HG03139 (cell line): ENCODE measurements around the gene ZMIZ1.
"Not testable (repeated sequence)": the region's sequence is repeated elsewhere in the genome, so short reads cannot be mapped to it uniquely, and the experiment has no call there.

Source experiments
- ATAC-seq: cut with Tn5 transposase; IDR thresholded peaks from one replicate; pipeline ENCODE4 v1.9.1; 2021; ENCODE audit not compliant: unreplicated experiment

Gene ZMIZ1

DNA sequence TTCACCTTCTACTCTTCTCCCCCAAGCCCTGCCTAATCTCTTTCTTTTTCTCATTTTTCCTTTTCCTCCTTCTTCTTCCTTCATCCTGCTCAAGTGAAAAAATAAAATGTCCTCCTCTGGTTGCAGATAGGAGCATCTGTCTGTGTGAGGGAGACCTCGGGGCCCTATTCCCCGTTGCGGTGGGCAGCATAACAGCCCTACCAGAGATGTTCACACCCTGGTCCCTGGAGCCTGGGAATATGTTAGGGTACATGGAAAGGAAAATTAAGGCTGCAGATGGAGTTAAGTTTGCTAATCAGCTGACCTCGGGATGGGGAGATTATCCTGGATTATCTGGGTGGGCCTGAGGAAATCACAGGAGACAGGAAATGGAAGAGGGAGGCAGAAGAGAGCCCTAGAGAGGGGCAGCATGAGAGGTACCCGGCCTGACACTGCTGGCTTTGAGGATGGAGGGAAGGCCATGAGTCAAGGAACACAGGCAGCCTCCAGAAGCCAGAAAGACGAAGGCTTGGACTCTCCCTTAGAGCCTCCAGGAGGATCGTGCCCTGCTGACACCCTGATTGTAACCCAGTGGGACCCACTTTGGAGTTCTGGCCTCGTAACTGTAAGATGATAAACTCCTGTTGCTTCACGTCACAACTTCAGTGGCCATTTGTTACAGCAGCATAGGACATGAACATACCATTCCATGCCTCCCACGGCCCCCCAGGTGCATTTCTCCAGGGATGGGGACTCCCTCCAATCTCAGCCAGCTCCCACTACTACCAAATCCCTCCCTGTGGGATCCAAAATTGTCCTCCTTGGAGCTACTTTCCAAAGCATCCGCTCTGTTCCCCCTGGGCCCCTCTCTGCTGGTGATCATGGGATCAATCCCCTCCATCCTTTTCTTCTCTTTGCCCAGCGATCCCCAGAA is 39.0 kb upstream of the ZMIZ1 start:
- no peak for ATAC-seq

GRCh38 chr10:79030705-79031104 is 38.1 kb upstream of the ZMIZ1 start:
- ATAC-seq, result no peak

DNA sequence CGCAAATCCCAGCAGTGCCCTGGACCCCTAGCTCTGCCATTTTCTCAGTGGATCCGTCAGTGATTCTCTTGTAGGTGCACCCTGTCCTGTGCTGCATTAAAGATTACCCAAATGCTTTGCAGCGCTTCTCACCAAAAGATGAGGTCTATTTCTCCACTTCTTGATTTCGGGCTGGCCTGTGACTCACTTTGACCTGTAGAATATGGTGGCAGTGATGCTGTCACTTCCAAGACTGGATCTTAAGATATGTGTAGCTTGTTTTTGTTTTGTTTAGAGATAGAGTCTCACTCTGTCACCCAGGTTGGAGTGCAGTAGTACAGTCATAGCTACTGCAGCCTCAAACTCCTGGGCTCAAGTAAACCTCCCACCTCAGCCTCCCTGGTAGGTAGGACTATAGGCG is 37.0 kb upstream of the ZMIZ1 start:
- no peak for ATAC-seq

- no peak for ATAC-seq
These were observed 34.4 kb upstream of the ZMIZ1 start for GRCh38 chr10:79034271-79034876.

DNA sequence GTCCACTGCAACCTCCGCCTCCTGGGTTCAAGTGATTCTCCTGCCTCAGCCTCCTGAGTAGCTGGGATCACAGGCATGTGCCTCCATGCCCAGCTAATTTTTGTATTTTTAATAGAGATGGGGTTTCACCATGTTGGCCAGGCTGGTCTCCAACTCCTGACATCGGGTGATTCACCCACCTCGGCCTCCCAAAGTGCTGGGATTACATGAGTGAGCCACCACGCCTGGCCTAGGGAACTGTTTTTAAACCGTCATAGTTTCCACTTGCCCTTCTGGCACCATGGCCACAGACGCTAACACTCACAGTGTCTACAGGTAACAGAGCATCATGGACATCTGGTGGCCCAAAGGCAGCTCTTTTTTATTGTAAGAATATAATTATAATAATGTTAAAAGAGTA is 32.4 kb upstream of the ZMIZ1 start:
- not testable (repeated sequence) for ATAC-seq

- ATAC-seq, result no peak
These were observed 30.5 kb upstream of the ZMIZ1 start for GRCh38 chr10:79038104-79038840.

DNA sequence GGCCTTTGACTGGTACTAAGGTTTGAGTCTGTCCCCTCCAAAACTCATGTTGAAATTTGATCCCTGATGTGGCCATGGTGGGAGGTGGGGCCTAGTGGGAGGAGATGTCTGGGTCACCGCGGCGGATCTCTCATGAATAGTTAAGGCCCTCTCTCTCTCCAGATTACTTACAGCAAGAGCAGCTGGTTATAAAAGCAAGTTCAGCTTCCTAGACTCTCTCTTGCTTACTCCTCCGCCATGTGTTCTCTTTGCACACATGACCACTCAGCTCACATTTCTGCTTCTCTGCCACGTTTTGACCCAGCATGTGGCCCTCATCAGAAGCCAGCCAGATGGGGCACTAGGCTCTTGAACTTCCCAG is 29.9 kb upstream of the ZMIZ1 start:
- ATAC-seq, result no peak

DNA sequence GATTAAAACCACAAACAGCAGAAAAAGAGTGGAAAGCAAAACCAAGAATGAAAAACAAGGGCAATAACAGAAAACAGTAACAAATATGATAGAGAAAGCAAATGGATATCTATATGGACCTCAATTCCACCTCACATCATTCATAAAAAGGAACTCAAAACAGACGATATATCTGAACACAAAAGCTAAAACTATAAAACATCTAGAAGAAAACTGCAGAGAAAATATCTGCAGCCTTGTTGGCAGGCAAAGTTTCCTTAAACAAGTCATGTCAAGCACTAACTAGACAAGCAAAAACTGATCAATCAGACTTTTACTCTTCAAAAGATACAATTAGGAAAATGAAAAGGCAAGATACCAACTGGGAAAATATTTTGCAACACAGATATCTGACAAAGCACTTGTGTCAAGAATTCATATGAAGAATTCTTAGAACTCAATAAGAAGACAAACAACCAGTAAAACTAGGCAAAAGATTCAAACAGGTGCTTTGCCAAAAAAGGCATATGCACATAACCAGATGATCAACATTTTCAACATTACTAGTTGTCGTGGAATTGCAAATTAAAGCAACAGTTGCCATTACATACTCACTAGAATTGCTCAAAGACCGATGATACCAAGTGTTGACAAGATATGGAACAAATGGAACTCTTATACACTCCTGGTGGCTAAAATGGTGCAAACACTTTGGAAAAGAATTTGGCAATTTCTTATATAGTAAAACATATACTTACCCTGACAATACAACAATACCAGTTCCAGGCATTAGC is 25.9 kb upstream of the ZMIZ1 start:
- no peak for ATAC-seq

GRCh38 chr10:79044036-79044632 is 24.6 kb upstream of the ZMIZ1 start:
- no peak for ATAC-seq

GRCh38 chr10:79044846-79045245 is 23.9 kb upstream of the ZMIZ1 start:
- ATAC-seq, result no peak

- no peak for ATAC-seq
These were observed 23.1 kb upstream of the ZMIZ1 start for GRCh38 chr10:79045566-79046175.

DNA sequence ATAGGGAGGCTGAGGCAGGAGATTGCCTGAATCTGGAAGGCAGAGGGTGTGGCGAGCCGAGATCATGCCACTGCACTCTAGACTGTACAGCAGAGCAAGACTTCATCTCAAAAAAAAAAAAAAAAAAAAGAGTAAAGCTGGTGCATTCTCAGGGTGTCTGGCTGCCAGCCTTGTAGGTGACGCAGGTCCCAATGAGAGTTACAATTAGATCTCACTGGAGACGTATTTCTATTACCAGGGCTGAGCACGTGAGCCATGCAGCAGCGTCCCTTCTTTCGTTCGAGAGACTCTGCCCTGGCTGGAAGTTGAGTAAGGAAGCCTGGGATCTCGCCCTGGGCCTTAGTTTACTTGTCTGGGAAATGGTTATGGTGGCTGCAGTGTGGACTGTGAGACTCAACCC is 22.4 kb upstream of the ZMIZ1 start:
- ATAC-seq, result no peak

DNA sequence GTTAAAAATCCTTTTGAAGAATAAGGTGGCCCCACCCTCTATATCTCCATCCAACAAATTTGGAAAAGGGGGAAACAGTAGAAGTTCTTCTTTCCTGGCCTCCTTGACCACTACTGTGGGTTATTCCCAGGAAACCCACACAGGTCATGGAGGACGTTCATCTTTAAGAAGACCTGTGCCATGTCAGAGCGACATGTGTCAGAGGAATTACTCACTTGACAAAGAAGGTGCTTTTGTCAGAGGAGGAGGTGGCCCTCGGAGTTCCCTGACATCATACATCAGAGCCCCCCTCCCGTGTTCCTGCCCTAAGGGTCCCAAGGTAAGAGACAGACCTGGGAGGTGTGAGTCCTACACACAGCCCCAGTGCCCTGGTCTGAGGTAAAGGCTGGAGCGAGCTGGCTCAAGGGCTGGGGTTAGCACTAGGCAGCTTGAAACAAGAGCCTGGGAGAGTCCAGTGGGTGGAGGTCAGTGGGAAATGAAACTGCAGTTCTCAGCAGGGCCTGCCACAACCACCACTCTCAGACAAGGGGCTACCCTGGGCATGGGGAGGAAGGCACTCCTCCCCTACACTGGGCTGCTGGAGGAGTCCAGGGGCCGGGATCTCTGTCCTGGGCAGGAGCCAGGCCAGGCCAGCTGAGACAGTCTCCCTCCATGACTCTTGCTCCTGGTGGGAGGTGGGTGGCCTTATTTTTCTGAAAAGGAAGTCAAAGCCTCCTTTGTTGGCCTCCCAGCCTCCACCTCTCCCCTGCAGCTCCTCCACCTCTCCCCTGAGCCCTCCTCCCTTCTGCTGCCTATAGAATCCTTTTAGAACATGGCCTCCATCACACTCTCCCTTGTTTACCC is 21.8 kb upstream of the ZMIZ1 start:
- no peak for ATAC-seq

- ATAC-seq, result no peak
These were observed 21.2 kb upstream of the ZMIZ1 start for GRCh38 chr10:79047584-79047874.

DNA sequence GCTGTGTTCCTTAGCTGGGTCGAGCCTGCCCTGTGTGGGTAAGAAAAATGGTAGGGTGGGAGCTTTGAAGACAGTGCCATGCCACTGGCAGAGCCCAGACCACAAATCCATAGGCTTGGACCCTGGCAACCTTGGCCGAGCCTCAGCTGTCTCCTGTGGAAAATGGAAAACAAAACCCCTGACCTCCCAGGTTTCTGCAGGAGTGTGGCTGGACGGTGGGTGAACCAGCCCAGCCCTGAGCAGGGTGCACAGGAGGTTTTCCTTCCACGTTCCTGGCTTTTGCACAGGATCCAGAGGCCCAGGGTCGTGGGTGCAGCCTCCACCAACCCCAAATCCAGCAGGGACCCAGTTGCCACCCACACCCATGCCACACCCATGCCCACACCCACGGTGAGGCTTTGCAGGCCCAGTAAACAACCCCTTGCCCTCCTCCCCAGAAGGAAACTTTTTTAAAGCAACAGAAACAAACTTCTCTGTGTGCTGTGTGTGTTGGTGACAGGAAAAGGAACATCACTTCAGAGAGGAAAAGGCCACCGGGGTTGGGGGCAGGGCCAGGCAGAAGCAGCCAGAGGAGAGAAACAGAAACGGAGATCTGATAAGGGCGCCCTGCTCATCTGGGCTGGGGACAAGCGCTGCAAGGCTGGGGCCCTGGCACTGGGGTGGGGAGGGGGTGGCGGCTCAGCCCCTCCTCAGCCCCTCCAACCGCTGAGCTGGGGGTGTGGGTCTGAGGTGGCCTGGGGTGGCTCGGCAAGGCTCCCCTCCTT is 20.7 kb upstream of the ZMIZ1 start:
- no peak for ATAC-seq

DNA sequence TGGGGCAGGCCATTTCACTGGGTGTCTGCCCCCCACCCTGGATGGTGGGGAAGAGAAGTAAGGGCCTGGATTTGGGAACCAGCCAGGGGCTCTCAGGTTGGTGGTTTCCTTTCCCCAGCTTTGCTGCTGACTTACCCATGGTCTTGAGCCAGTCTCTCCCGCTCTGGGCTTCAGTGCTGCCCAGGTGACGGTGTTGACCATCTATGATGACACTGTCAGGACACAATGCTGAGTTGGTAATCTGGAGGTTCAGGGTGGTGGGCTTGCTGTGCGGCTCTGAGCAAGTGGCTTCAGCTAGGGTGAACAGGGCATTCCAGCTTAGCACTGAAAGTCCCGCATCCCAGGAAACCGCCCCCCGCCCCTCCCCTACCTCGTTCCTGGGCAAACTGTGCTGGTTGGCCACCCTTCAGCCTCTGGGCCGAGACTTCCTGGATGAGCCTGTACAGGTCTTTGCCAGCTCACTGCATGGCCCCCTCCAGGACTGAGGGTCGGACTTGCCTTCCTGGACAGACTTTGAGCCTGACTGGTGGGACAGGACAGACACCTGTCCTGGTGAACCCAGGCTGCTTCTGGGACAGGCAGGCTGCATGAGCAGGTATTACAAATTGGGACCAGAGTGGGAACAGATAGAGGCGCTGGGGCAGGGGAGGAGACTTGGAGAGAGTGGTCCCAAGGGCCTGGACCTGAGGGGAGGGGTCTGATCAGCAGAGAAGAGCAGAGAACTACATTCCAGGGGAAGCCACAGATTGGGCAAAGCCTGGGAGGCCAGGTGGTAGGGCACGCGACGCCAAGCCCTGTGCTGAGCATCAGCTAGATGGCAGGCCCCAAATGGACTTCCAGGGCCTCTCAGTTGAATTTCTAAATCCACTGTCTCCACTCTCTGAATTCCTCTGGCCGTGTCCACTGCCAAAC is 19.9 kb upstream of the ZMIZ1 start:
- no peak for ATAC-seq

DNA sequence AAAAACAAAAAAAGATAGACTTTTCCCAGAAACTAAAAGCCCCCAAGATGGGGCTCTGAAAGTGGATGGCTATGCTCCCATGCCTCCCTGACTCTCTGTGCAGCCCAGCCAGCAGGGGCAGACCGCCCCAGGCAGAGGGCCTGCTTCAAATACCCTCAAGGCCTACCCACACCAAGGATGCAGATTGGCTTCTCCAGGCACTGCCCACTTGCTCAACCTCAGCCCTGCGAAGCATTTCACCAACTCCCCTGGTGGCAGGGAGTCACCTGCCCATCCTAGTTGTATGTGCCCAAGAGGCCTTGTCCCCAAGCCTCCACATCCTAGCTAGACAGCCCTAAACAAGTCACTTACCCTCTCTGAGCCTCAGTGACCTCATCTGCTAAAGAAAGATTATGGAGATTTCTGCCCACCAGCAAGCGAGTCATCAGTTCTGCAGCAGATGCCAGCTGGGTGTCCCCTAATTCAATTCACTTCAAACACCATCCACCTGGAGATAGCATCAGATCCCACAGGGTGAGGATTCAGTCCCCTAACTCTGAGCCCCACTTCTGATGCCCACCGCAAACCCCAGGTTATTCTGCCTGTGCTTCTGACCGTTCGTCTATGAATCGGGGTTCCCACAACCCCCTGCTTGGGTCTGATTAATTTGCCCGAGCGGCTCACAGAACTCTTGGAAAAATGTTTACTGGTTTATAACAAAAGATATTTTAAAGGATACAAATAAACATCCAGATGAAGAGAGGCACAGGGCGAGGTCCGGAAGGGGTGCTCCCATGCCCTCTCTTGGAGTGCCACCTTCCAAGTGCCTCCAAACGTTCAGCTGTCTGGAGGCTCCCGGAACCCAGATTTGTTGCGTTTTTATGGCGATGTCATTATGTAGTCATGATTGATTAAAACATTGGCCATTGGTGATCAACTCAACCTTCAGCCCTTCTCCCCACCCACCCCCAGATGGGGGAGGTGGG is 18.6 kb upstream of the ZMIZ1 start:
- no peak for ATAC-seq
